ENCODE results near the gene ETNK2. TPM values are rescaled to one million over a fixed set of nuclear protein-coding genes. Genes with fewer than 3 reads are reported as not detected.

The ETNK2 gene
- total RNA-seq, 4 donors from 2014 or later: 2.3 to 23.9 (median 13.9) TPM

GRCh38 chr1:204146965-204147364 lies 4.9 kb downstream of the ETNK2 start:
- H3K27ac ChIP-seq: no peak overlapping the region
- no peak overlapping the region for H3K4me3 ChIP-seq
- H3K27me3 ChIP-seq: no peaks in the 10 kb centered on the region
- TF ChIP-seq CTCF (IDR thresholded peaks at IDR 0.05) (no peak), POLR2A (IDR thresholded peaks at IDR 0.05) (no peak)
- no peaks in the 10 kb centered on the region for H3K9me3 ChIP-seq
- H3K4me1 ChIP-seq: no peaks in the 10 kb centered on the region
- no peaks in the 10 kb centered on the region for H3K36me3 ChIP-seq
- intact Hi-C loops (cut with DNase I; ENCODE audit: low total_unique reads): no loop called here
- no peak for DNase-seq

GRCh38 chr1:204146309-204146708 lies 5.5 kb downstream of the ETNK2 start:
- H3K9me3 ChIP-seq: no peaks in the 10 kb centered on the region
- H3K36me3 ChIP-seq: no peaks in the 10 kb centered on the region
- H3K4me3 ChIP-seq: no peak overlapping the region
- H3K4me1 ChIP-seq: no peaks in the 10 kb centered on the region
- DNase-seq: no peak
- TF ChIP-seq POLR2A (IDR thresholded peaks at IDR 0.05) (no peak), CTCF (IDR thresholded peaks at IDR 0.05) (no peak)
- intact Hi-C loops (cut with DNase I; ENCODE audit: low total_unique reads): no loop called here
- no peaks in the 10 kb centered on the region for H3K27me3 ChIP-seq
- no peak overlapping the region for H3K27ac ChIP-seq

- H3K4me3 ChIP-seq: no peak overlapping the region
- no peaks in the 10 kb centered on the region for H3K9me3 ChIP-seq
- no peaks in the 10 kb centered on the region for H3K36me3 ChIP-seq
- intact Hi-C loops (cut with DNase I; ENCODE audit: low total_unique reads): no loop called here
- TF ChIP-seq CTCF (IDR thresholded peaks at IDR 0.05) (no peak), POLR2A (IDR thresholded peaks at IDR 0.05) (no peak)
- no peak for DNase-seq
- H3K27ac ChIP-seq: no peak overlapping the region
- H3K27me3 ChIP-seq: no peaks in the 10 kb centered on the region
- H3K4me1 ChIP-seq: no peaks in the 10 kb centered on the region
Measured at GRCh38 chr1:204145033-204145504, 6.8 kb downstream of the ETNK2 start.

GRCh38 chr1:204143276-204144041 lies 8.4 kb downstream of the ETNK2 start:
- Histone ChIP-seq H3K9me3 (no peaks in the 10 kb centered on the region), H3K4me3 (no peak overlapping the region), H3K4me1 (no peaks in the 10 kb centered on the region), H3K27ac (no peak overlapping the region), H3K27me3 (no peaks in the 10 kb centered on the region), H3K36me3 (no peaks in the 10 kb centered on the region)
- TF ChIP-seq CTCF (IDR thresholded peaks at IDR 0.05): no peak
- no peak for TF ChIP-seq POLR2A (IDR thresholded peaks at IDR 0.05)
- intact Hi-C loops (cut with DNase I; ENCODE audit: low total_unique reads): no loop called here
- DNase-seq: no peak

GRCh38 chr1:204142032-204142974 lies 9.5 kb downstream of the ETNK2 start:
- Histone ChIP-seq H3K4me1 (no peaks in the 10 kb centered on the region), H3K27me3 (no peaks in the 10 kb centered on the region), H3K36me3 (no peaks in the 10 kb centered on the region), H3K4me3 (no peak overlapping the region), H3K9me3 (no peaks in the 10 kb centered on the region), H3K27ac (no peak overlapping the region)
- no peak for DNase-seq
- intact Hi-C loops (cut with DNase I; ENCODE audit: low total_unique reads): no loop called here
- TF ChIP-seq CTCF (IDR thresholded peaks at IDR 0.05) (no peak), POLR2A (IDR thresholded peaks at IDR 0.05) (no peak)

Measured in uterus (tissue), 4 donors.